Stimulated activated CD4-positive, alpha-beta T cell treated with anti-CD3 and anti-CD28 coated beads, Interleukin-1b, Interleukin-23, amount 100 ng/mL, for 48 hours (primary cell): Measurements from ENCODE around the gene CRAT.

Source experiments
- DNase-seq: peaks from one replicate; pipeline ENCODE4 v3.0.0-alpha.2; 2020

CRAT gene

GRCh38 chr9:129108805-129109536, 1.6 kb downstream of the CRAT start:
- no peak for DNase-seq

- no peak for DNase-seq
Measured at GRCh38 chr9:129108083-129108804, 2.3 kb downstream of the CRAT start.

- no peak for DNase-seq
Measured at GRCh38 chr9:129107651-129108050, 2.9 kb downstream of the CRAT start.

- DNase-seq = no peak
Measured at GRCh38 chr9:129105857-129106694, 4.5 kb downstream of the CRAT start.

GRCh38 chr9:129104051-129104450, 6.5 kb downstream of the CRAT start:
- no peak for DNase-seq

GRCh38 chr9:129103595-129103965, 7.0 kb downstream of the CRAT start:
- no peak for DNase-seq

GRCh38 chr9:129102791-129103594, 7.6 kb downstream of the CRAT start:
- no peak for DNase-seq

GRCh38 chr9:129102095-129102525, 8.5 kb downstream of the CRAT start:
- DNase-seq = no peak

GRCh38 chr9:129101279-129101678, 9.3 kb downstream of the CRAT start:
- no peak for DNase-seq

GRCh38 chr9:129100383-129101169, 10.0 kb downstream of the CRAT start:
- no peak for DNase-seq

GRCh38 chr9:129098328-129098727, 12.3 kb downstream of the CRAT start:
- no peak for DNase-seq

GRCh38 chr9:129097671-129098306, 12.8 kb downstream of the CRAT start:
- no peak for DNase-seq

GRCh38 chr9:129095908-129096307, 14.7 kb downstream of the CRAT start:
- DNase-seq = no peak

GRCh38 chr9:129095170-129095667, 15.4 kb downstream of the CRAT start:
- no peak for DNase-seq

- no peak for DNase-seq
Measured at GRCh38 chr9:129094387-129095169, 16.0 kb downstream of the CRAT start.

GRCh38 chr9:129093602-129094386, 16.8 kb downstream of the CRAT start:
- no peak for DNase-seq

GRCh38 chr9:129089246-129089645, 21.3 kb downstream of the CRAT start:
- no peak for DNase-seq

- no peak for DNase-seq
Measured at GRCh38 chr9:129084087-129084486, 26.5 kb downstream of the CRAT start.

GRCh38 chr9:129081388-129081904, 29.1 kb downstream of the CRAT start:
- DNase-seq = peak; percentile 16
